Measurements from ENCODE around the gene PAGR1. TPM values are rescaled to one million over a fixed set of nuclear protein-coding genes. Genes with fewer than 3 reads are reported as not detected.

PAGR1 gene
- total and polyA plus RNA-seq, 2 of the 8 experiments (the other 6 are each of a cell fraction or from before 2014, with no cell fraction given), result 35.4 to 56.4 TPM

DNA sequence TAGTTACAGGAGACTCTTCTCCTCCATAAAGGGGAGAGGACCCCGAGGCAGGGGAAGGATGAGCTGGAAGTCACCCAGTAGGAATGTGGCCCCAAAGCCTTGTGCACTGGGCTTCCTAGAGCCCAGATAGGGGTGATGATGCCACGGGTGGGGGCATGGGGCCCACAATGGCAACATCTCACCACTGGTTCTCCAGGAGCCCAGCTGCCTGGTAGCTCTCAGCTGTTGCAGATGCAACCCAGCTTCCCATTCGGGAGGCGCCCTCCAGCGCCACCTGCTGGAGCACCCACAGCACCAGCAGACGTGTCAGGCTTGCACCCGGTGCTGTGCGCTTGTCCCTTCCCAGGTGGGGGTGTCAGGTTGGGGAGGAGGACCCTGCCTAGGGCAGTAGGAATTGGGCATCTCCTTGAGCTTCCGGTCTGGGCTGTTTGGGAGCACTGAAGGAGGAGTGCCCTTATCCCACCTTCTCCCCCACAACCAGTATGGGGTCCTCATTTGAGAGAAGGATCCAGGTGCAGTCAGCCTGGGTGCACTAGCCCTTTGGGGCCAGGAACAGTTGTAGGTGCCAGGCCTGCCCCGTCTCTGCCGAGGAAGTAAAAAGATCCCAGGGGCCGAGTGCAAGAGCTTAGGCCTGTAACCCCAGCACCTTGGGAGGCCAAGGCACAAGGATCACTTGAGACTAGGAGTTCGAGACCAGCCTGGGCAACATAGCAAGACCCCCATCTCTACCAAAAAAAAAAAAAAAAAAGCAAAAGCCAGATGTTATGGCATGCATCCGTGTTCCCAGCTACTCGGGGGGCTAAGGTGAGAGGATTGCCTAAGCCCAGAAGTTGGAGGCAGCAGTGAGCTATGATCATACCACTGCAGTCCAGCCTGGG lies 32.7 kb downstream of the PAGR1 start:
- Histone ChIP-seq H2BK15ac (ENCODE audit: low read length) (no peak overlapping the region), H3K18ac (ENCODE audit: extremely low read depth, low read length) (no peak overlapping the region), H3K9ac (replicated peaks in 1 of 4; ENCODE audit: extremely low read depth in 1 of 4, low read depth in 3 of 4, low read length in 3 of 4) (no peak overlapping the region), H3K23me2 (ENCODE audit: low read depth, low read length) (no peaks in the 10 kb centered on the region), H3K36me3 (ENCODE audit: control insufficient read depth in 2 of 4, insufficient read depth in 4 of 4, low read length in 3 of 4) (no peaks in the 10 kb centered on the region), H4K8ac (ENCODE audit: extremely low read depth, insufficient read depth, low read length) (no peak overlapping the region), H3K23ac (ENCODE audit: insufficient read length) (no peak overlapping the region), H3K4ac (replicated peaks; ENCODE audit: insufficient read length, low read depth, low read length) (no peak overlapping the region), H2AFZ (ENCODE audit: low read length) (no peak overlapping the region), H4K5ac (ENCODE audit: insufficient read length, low read depth, low read length) (no peak overlapping the region), H3K9me3 (ENCODE audit: insufficient read depth in 2 of 2, low read depth in 1 of 2, low read length in 1 of 2) (no peaks in the 10 kb centered on the region), H3K14ac (ENCODE audit: insufficient read length) (no peak overlapping the region), H3K27ac (ENCODE audit: low read depth, low read length) (no peak overlapping the region), H3K79me1 (ENCODE audit: low read depth, low read length) (no peaks in the 10 kb centered on the region), H4K20me1 (replicated peaks in 1 of 2; ENCODE audit: control insufficient read depth in 1 of 2, insufficient read depth in 2 of 2, low read length in 2 of 2) (no peaks in the 10 kb centered on the region), H2AK5ac (ENCODE audit: low read depth, low read length) (no peak overlapping the region), H2BK120ac (replicated peaks; ENCODE audit: low read depth, low read length) (no peak overlapping the region), H3K27me3 (replicated peaks in 1 of 4; ENCODE audit: control insufficient read depth in 3 of 4, extremely low read depth in 1 of 4, insufficient read depth in 3 of 4, low read length in 3 of 4) (no peaks in the 10 kb centered on the region), H3K79me2 (ENCODE audit: control insufficient read depth in 1 of 2, insufficient read depth in 2 of 2, low read length in 2 of 2) (no peaks in the 10 kb centered on the region), H3K4me3 (ENCODE audit: extremely low read depth in 1 of 4, insufficient read depth in 2 of 4, low read depth in 3 of 4, low read length in 4 of 4) (no peak overlapping the region), H3K56ac (replicated peaks; ENCODE audit: insufficient read length, low read depth, low read length) (no peak overlapping the region), H2BK12ac (ENCODE audit: low read depth, low read length) (no peak overlapping the region), H2BK20ac (ENCODE audit: low read length) (no peak overlapping the region), H3K4me1 (replicated peaks in 1 of 4; ENCODE audit: control insufficient read depth in 3 of 4, insufficient read depth in 4 of 4, low read length in 3 of 4) (no peaks in the 10 kb centered on the region; a peak in 1 of 7 replicates), H4K91ac (replicated peaks; ENCODE audit: insufficient read length, low read length) (no peak overlapping the region), H2BK5ac (ENCODE audit: low read depth, low read length) (peak overlapping the region; percentile 35; the same call in 1 of the 2 replicates), H3K4me2 (ENCODE audit: insufficient read depth in 1 of 2, low read depth in 2 of 2, low read length in 2 of 2) (no peak overlapping the region)
- CTCF ChIA-PET (ENCODE audit: partially characterized antibody), result interaction anchor here (0.6 to 15.0 kb wide), 52 partner anchors 8 to 1713 kb away, joined by 3 to 212 read pairs (median 4); partner anchors contain the start of genes C16orf92, CDIPT, DOC2A and KIF22
- WGBS, 2 experiments (ENCODE audit: extremely low coverage in 1 of 2, insufficient coverage in 1 of 2, insufficient read length in 1 of 2, insufficient replicate concordance in 2 of 2, low coverage in 1 of 2, low lambda C conversion rate in 2 of 2, missing lambda C conversion rate in 1 of 2), result 58% methylated on average over 13 of the region's 15 CpGs; no CpG with 5 or more reads in 1 of the 2 experiments
- TF ChIP-seq CREB1 (IDR thresholded peaks at IDR 0.05) (0 out of 2 replicates have a peak, but pooled peaks have one; percentile 63), TAF1 (IDR thresholded peaks at IDR 0.05; ENCODE audit: low read depth, low read length) (no peak), RAD21 (IDR thresholded peaks at IDR 0.05 in 1 of 2, conservative IDR thresholded peaks at IDR 0.05 in 1 of 2; ENCODE audit: low read depth in 2 of 2, low read length in 2 of 2) (peak; percentile 69 to 85), KDM1A (IDR thresholded peaks at IDR 0.05; ENCODE audit: borderline replicate concordance, low read length) (peak; percentile 28; the same call in 1 of the 2 replicates), GABPA (IDR thresholded peaks at IDR 0.05; ENCODE audit: borderline replicate concordance, insufficient read depth, low read length) (peak; percentile 54; the same call in 1 of the 2 replicates), ASH2L (IDR thresholded peaks at IDR 0.05; ENCODE audit: low read length) (no peak)
- TF ChIP-seq, protein P1, sequence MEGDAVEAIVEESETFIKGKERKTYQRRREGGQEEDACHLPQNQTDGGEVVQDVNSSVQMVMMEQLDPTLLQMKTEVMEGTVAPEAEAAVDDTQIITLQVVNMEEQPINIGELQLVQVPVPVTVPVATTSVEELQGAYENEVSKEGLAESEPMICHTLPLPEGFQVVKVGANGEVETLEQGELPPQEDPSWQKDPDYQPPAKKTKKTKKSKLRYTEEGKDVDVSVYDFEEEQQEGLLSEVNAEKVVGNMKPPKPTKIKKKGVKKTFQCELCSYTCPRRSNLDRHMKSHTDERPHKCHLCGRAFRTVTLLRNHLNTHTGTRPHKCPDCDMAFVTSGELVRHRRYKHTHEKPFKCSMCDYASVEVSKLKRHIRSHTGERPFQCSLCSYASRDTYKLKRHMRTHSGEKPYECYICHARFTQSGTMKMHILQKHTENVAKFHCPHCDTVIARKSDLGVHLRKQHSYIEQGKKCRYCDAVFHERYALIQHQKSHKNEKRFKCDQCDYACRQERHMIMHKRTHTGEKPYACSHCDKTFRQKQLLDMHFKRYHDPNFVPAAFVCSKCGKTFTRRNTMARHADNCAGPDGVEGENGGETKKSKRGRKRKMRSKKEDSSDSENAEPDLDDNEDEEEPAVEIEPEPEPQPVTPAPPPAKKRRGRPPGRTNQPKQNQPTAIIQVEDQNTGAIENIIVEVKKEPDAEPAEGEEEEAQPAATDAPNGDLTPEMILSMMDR (IDR thresholded peaks at IDR 0.05; ENCODE audit: control extremely low read depth in 1 of 3, insufficient read depth in 1 of 3, low read depth in 1 of 3, low read length in 3 of 3), result peak; percentile 88 to 99 (median 94)
- no peak for FAIRE-seq
- POLR2A ChIA-PET (ENCODE audit: partially characterized antibody), result interaction anchor here (0.7 to 12.7 kb wide), 12 partner anchors 10 to 1026 kb away, joined by 3 to 167 read pairs (median 4); partner anchors contain the start of genes ALDOA, CDIPT, MAZ and MVP
- peak; percentile 33 to 90 for DNase-seq (ENCODE audit: low read depth in 1 of 2, low spot score in 2 of 2)
